Activated CD8-positive, alpha-beta memory T cell treated with anti-CD3 and anti-CD28 coated beads, Interleukin-2, amount 10 ng/mL, durations not matched to agents 7 days and 5 days (primary cell): ENCODE results near the gene FN1. TPM values are rescaled to one million over a fixed set of nuclear protein-coding genes. Genes with fewer than 3 reads are reported as not detected.

Experiments
- ATAC-seq: fragments of 150-1000 bp; cut with Tn5 transposase; one replicate; pipeline ENCODE4 v1.10.0; 2021; ENCODE audit warnings: moderate library complexity
- CTCF ChIA-PET: fragments of 350-600 bp; sonication (Branson Sonifier 250); formaldehyde crosslinking; loops from one replicate; lab custom pipeline; 2021; ENCODE audit warnings: antibody characterized with exemption; lab: Charles Lee
- DNase-seq: peaks from one replicate; pipeline ENCODE4 v3.0.0-alpha.2; 2020
- H3K27ac Mint-ChIP-seq: one replicate; pipeline ENCODE4 v1.8.0; 2021; ENCODE audit warnings: mild to moderate bottlenecking, mixed read lengths
- H3K27me3 Mint-ChIP-seq: one replicate; pipeline ENCODE4 v1.8.0; 2021; ENCODE audit warnings: mixed read lengths
- H3K36me3 Mint-ChIP-seq: one replicate; pipeline ENCODE4 v1.8.0; 2021; ENCODE audit warnings: mild to moderate bottlenecking, mixed read lengths
- H3K4me1 Mint-ChIP-seq: one replicate; pipeline ENCODE4 v1.8.0; 2021; ENCODE audit warnings: mixed read lengths
- H3K4me3 Mint-ChIP-seq: one replicate; pipeline ENCODE4 v1.8.0; 2021; ENCODE audit warnings: mild to moderate bottlenecking, moderate library complexity, mixed read lengths
- H3K9me3 Mint-ChIP-seq: one replicate; pipeline ENCODE4 v1.8.0; 2022; ENCODE audit warnings: low read depth, mixed read lengths
- total RNA-seq, 2 experiments: library from RNA; stranded (reverse); gene quantifications; one replicate each; pipeline ENCODE4 v1.2.3, GENCODE V29; 2021

The FN1 gene
- total RNA-seq, 2 experiments from 2014 or later, result 0.70 to 2.5 TPM

- H3K27ac Mint-ChIP-seq, result no peak overlapping the region
- ATAC-seq, result no peak
- H3K27me3 Mint-ChIP-seq, result no peaks in the 10 kb centered on the region
These were observed 78.9 kb downstream of the FN1 start for GRCh38 chr2:215356948-215357461.

DNA sequence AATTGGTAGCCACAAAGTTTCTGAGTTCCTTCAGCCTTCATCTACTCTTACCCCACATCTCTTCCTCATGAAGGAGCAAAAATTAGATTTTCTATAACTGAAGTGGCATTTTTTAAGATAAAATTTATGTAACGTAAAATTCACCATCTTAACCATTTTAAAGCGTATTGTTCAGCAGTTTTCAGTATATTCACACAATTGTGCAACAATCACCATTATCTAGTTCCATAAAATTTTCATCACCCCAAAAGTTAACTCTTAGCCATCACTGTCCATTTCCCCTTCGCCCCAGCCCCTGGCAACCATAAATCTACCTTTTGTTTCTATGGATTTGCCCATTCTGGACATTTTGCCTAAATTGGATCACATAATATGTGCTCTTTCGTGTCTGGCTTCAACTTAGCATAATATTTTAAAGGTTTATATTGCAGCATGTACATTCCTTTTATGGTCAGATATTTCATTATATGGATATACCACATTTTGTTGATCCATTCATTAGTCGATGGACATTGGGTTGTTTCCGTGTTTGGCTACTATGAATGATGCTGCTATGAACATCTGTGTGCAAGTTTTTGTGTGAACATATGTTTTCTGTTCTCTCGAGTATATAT, 79.4 kb downstream of the FN1 start:
- CTCF ChIA-PET, result no interaction called here
- ATAC-seq (no peak), DNase-seq (no peak)
- H3K27ac Mint-ChIP-seq, result no peak overlapping the region
- H3K4me1 Mint-ChIP-seq, result no peaks in the 10 kb centered on the region
- no peaks in the 10 kb centered on the region for H3K27me3 Mint-ChIP-seq
- H3K9me3 Mint-ChIP-seq, result no peaks in the 10 kb centered on the region
- H3K4me3 Mint-ChIP-seq, result no peak overlapping the region
- peaks cover 16% of the 10 kb centered on the region for H3K36me3 Mint-ChIP-seq

More at GRCh38 chr2:215356948-215357461, 78.9 kb downstream of the FN1 start:
- Mint-ChIP-seq H3K36me3 (peaks cover 12% of the 10 kb centered on the region), H3K9me3 (no peaks in the 10 kb centered on the region), H3K4me1 (no peaks in the 10 kb centered on the region), H3K4me3 (no peak overlapping the region)
- DNase-seq, result no peak
- CTCF ChIA-PET, result no interaction called here

GRCh38 chr2:215355801-215356200, 80.1 kb downstream of the FN1 start:
- ATAC-seq, result no peak
- Mint-ChIP-seq H3K9me3 (no peaks in the 10 kb centered on the region), H3K27ac (no peak overlapping the region), H3K4me3 (no peak overlapping the region), H3K4me1 (no peaks in the 10 kb centered on the region), H3K36me3 (peaks cover 20% of the 10 kb centered on the region), H3K27me3 (no peaks in the 10 kb centered on the region)
- no peak for DNase-seq
- CTCF ChIA-PET, result no interaction called here

DNA sequence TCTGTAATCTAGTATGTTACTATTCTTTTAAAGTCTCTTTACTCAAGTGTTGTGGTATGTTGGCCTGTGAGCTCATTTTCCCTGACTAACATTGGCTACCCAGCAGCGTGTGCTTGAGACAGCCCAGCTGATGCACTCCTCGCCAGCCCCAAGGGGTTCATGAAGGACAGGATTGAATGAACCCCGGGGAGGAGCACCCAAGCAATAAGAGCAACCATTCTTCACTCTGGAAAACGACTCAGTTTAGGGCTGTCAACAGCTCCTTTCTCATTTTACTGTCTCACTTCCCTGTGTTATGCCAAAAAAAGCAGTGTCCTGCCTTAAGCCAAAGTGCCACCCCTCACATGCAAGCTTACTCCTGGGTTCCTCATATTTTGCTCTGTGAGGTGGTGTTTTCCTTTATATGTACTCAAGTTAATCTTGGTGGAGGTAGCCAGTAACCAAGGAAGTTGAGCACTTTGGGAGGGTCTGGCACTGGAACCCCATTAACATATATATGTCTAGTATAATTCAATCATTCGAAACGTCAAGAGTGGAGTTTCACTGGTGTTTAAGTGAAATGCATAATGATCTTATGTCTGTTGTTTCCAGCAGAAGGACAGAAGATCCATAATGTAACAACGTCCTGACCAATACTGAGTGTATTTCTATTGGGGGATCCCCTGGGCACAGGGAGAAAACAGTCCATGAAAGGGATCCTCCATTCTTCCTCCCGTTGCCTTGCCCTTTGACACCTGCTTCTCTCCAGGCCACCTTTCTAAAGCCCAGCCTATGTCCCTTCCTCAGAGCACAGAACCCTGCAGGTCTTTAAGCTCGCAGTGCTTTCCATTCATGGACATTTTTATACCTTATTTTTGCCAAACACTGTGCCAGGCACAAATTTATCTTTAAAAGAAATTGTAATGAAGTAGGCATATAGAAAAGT, 80.8 kb downstream of the FN1 start:
- H3K36me3 Mint-ChIP-seq, result peaks cover 26% of the 10 kb centered on the region
- no peak overlapping the region for H3K27ac Mint-ChIP-seq

GRCh38 chr2:215352602-215353001, 83.3 kb downstream of the FN1 start:
- CTCF ChIA-PET, result no interaction called here
- H3K36me3 Mint-ChIP-seq, result peaks cover 41% of the 10 kb centered on the region
- H3K27ac Mint-ChIP-seq, result no peak overlapping the region
- ATAC-seq, result no peak
- no peaks in the 10 kb centered on the region for H3K9me3 Mint-ChIP-seq
- H3K4me1 Mint-ChIP-seq, result no peaks in the 10 kb centered on the region
- H3K4me3 Mint-ChIP-seq, result no peak overlapping the region
- H3K27me3 Mint-ChIP-seq, result no peaks in the 10 kb centered on the region
- no peak for DNase-seq

More for the DNA sequence above, 80.8 kb downstream of the FN1 start:
- Mint-ChIP-seq H3K9me3 (no peaks in the 10 kb centered on the region), H3K4me1 (no peaks in the 10 kb centered on the region), H3K27me3 (no peaks in the 10 kb centered on the region), H3K4me3 (no peak overlapping the region)
- no peak for DNase-seq
- no peak for ATAC-seq
- CTCF ChIA-PET, result no interaction called here

DNA sequence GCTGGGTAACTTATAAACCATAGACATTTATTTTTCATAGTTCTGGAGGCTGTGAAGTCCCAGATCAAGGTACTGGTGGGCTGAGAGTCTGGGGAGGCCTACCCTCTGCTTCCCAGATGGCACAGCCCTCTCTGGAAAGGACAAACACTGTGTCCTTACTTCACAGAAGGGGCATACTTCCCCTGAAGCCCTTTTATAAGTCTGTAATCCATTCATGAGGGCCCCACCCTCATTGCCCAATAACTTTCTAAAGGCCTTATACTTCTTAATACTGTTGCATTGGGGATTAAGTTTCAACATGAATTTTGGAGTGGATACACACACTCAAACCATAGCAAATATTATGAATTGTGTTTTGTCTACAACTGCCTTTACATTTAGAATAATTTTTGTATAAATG, 88.0 kb downstream of the FN1 start:
- ATAC-seq, result no peak
- Mint-ChIP-seq H3K4me3 (no peak overlapping the region), H3K27me3 (no peaks in the 10 kb centered on the region), H3K4me1 (no peaks in the 10 kb centered on the region), H3K9me3 (no peaks in the 10 kb centered on the region), H3K36me3 (peaks cover 65% of the 10 kb centered on the region), H3K27ac (no peak overlapping the region)
- DNase-seq, result no peak
- CTCF ChIA-PET, result no interaction called here

- ATAC-seq (no peak), DNase-seq (no peak)
- Mint-ChIP-seq H3K9me3 (no peaks in the 10 kb centered on the region), H3K36me3 (peaks cover 65% of the 10 kb centered on the region), H3K27ac (no peak overlapping the region), H3K4me1 (no peaks in the 10 kb centered on the region), H3K4me3 (no peak overlapping the region), H3K27me3 (no peaks in the 10 kb centered on the region)
- CTCF ChIA-PET, result interaction anchor here (2.0 kb wide), 1 partner anchor 12 kb away, joined by 4 read pairs; no protein-coding TSS in a partner anchor
These were observed 96.8 kb downstream of the FN1 start for GRCh38 chr2:215338883-215339679.

GRCh38 chr2:215332872-215333595, 102.8 kb downstream of the FN1 start:
- peak overlapping the region; percentile 13 for H3K27ac Mint-ChIP-seq
- no peaks in the 10 kb centered on the region for H3K9me3 Mint-ChIP-seq
- peaks cover 10% of the 10 kb centered on the region for H3K4me1 Mint-ChIP-seq
- CTCF ChIA-PET, result interaction anchor here (0.6 kb wide), 1 partner anchor 14 kb away, joined by 3 read pairs; no protein-coding TSS in a partner anchor
- DNase-seq (no peak), ATAC-seq (no peak)
- H3K4me3 Mint-ChIP-seq, result no peak overlapping the region
- no peaks in the 10 kb centered on the region for H3K27me3 Mint-ChIP-seq
- peaks cover 62% of the 10 kb centered on the region for H3K36me3 Mint-ChIP-seq

DNA sequence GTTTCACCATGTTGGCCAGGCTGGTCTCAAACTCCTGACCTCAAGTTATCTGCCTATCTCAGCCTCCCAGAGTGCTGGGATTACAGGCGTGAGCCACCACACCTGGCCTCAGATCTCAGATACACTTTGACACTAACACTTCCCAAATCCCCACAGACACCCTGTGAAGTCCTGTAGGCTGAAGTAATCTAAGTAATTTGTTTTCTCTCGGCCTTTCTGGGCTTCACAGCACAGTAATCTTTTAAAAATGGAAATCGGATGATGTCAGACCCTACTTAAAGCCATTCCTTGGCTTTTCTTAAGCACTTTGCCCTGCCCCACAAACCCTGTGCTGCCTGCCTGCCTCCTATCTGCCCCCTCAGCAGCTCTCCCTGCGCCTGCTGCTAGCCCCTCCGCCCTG, 107.8 kb downstream of the FN1 start:
- H3K27me3 Mint-ChIP-seq, result no peaks in the 10 kb centered on the region

DNA sequence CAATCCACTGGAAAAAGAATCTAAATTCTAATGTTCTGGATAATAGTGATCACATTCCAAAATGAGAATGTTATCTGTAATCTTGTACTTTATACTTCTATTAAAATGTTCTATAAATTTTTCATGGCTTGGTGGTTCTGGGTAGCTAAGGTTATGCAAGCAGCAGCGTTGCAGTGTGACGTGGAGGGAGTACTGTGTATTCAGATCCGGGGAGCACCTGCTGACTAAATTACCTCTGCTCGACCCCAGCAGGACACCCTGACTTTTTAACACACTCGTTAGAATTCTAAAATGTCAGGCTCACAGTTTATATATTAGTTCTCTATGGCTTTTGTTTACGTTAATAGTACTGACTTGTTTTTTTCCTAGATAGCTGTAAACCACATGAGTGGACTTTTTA, 111.1 kb downstream of the FN1 start:
- Mint-ChIP-seq H3K27ac (no peak overlapping the region), H3K36me3 (peaks cover 62% of the 10 kb centered on the region), H3K4me3 (no peak overlapping the region), H3K9me3 (no peaks in the 10 kb centered on the region), H3K4me1 (peaks cover 20% of the 10 kb centered on the region), H3K27me3 (no peaks in the 10 kb centered on the region)
- DNase-seq, result no peak
- ATAC-seq, result no peak
- CTCF ChIA-PET, result no interaction called here

More for the DNA sequence above, 107.8 kb downstream of the FN1 start:
- H3K9me3 Mint-ChIP-seq, result no peaks in the 10 kb centered on the region
- H3K4me3 Mint-ChIP-seq, result no peak overlapping the region
- ATAC-seq (no peak), DNase-seq (no peak)
- peaks cover 68% of the 10 kb centered on the region for H3K36me3 Mint-ChIP-seq
- peaks cover 18% of the 10 kb centered on the region for H3K4me1 Mint-ChIP-seq
- CTCF ChIA-PET, result no interaction called here
- H3K27ac Mint-ChIP-seq, result peak overlapping the region; percentile 52

DNA sequence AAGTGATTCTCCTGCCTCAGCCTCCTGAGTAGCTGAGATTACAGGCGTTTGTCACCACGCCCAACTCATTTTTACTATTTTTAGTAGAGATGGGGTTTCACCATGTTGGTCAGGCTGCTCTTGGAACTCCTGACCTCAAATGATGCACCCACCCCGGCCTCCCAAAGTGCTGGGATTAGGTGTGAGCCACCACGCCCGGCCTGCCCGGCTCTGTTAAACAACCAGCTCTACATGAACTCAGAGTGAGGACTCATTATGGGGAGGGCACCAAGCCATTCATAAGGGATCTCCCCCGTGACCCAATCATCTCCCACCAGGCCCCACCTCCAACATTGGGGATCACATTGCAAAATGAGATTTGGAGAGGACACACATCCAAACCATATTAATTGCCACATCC, 115.2 kb downstream of the FN1 start:
- CTCF ChIA-PET, result interaction anchor here (1.2 kb wide), 1 partner anchor 9 kb away, joined by 3 read pairs; the partner anchor contains the start of gene ATIC
- Mint-ChIP-seq H3K36me3 (peaks cover 57% of the 10 kb centered on the region), H3K27me3 (no peaks in the 10 kb centered on the region), H3K4me3 (no peak overlapping the region), H3K27ac (no peak overlapping the region), H3K9me3 (no peaks in the 10 kb centered on the region), H3K4me1 (peaks cover 33% of the 10 kb centered on the region)
- ATAC-seq (no peak), DNase-seq (no peak)

DNA sequence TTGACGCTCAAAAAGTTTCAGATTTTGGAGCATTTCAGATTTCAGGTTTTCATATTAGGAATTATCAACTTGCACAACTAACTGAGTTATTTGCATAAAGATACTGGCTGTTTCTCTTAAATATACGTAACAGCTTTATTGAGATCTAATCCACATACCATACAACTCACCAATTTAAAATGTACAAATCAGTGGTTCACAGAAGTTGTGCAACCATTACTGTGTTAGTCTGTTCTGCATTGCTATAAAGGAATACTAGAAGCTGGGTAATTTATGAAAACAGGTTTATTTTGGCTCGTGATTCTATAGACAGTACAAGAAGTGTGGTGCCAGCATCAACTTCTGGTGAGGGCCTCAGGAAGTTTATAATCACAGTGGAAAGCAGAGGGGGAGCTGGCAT, 115.8 kb downstream of the FN1 start:
- Mint-ChIP-seq H3K27ac (no peak overlapping the region), H3K4me3 (no peak overlapping the region), H3K4me1 (peaks cover 33% of the 10 kb centered on the region), H3K27me3 (no peaks in the 10 kb centered on the region), H3K36me3 (peaks cover 57% of the 10 kb centered on the region), H3K9me3 (no peaks in the 10 kb centered on the region)
- DNase-seq, result no peak
- ATAC-seq, result no peak
- CTCF ChIA-PET, result interaction anchor here (1.2 kb wide), 1 partner anchor 9 kb away, joined by 3 read pairs; the partner anchor contains the start of gene ATIC
